ENCODE results near the gene DOCK2. TPM values are rescaled to one million over a fixed set of nuclear protein-coding genes. Genes with fewer than 3 reads are reported as not detected.

Gene DOCK2
- total and polyA plus RNA-seq, 2 of the 8 experiments (the other 6 are each of a cell fraction or from before 2014, with no cell fraction given) = 3.9 to 5.7 TPM

DNA sequence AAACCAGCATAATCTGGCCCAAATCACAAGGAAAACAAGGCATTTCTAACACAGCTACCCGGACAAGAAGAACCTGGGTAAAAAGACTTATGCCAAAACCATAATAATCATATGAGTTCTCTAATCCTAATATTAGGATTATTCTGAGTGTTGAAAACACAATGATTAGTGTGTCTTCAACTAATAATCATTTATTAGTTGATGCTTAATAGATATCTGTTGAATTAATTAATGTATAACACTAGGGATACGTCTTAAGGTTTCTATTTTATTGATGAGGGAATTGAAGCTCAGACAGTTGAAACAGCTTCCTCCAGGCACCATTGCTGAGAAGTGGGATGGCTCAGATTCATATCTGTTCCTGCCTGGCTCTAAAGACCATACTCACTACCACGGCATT lies 112.2 kb downstream of the DOCK2 start (continued):
- no peak for TF ChIP-seq CTBP2 (IDR thresholded peaks at IDR 0.05; ENCODE audit: borderline replicate concordance, insufficient read depth, insufficient read length, low read length)
- TF ChIP-seq ZNF274 (IDR thresholded peaks at IDR 0.05; ENCODE audit: borderline replicate concordance, extremely low read depth, low read length) = no peak
- TF ChIP-seq, protein P1, sequence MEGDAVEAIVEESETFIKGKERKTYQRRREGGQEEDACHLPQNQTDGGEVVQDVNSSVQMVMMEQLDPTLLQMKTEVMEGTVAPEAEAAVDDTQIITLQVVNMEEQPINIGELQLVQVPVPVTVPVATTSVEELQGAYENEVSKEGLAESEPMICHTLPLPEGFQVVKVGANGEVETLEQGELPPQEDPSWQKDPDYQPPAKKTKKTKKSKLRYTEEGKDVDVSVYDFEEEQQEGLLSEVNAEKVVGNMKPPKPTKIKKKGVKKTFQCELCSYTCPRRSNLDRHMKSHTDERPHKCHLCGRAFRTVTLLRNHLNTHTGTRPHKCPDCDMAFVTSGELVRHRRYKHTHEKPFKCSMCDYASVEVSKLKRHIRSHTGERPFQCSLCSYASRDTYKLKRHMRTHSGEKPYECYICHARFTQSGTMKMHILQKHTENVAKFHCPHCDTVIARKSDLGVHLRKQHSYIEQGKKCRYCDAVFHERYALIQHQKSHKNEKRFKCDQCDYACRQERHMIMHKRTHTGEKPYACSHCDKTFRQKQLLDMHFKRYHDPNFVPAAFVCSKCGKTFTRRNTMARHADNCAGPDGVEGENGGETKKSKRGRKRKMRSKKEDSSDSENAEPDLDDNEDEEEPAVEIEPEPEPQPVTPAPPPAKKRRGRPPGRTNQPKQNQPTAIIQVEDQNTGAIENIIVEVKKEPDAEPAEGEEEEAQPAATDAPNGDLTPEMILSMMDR (IDR thresholded peaks at IDR 0.05; ENCODE audit: control extremely low read depth in 1 of 3, insufficient read depth in 1 of 3, low read depth in 1 of 3, low read length in 3 of 3) = no peak
- no peak for TF ChIP-seq TEAD4 (IDR thresholded peaks at IDR 0.05; ENCODE audit: low read depth, low read length)
- no peak for TF ChIP-seq RAD21 (IDR thresholded peaks at IDR 0.05 in 1 of 2, conservative IDR thresholded peaks at IDR 0.05 in 1 of 2; ENCODE audit: low read depth in 2 of 2, low read length in 2 of 2)
- no peak for TF ChIP-seq SIN3A (conservative IDR thresholded peaks at IDR 0.05 in 1 of 2, IDR thresholded peaks at IDR 0.05 in 1 of 2; ENCODE audit: low read depth in 1 of 2, low read length in 2 of 2)
- TF ChIP-seq TAF7 (optimal IDR thresholded peaks at IDR 0.05; ENCODE audit: borderline replicate concordance, low read depth, low read length) = no peak
- no peak for TF ChIP-seq EGR1 (IDR thresholded peaks at IDR 0.05; ENCODE audit: borderline replicate concordance, low read depth, low read length)
